Stomach (tissue), 9 donors: ENCODE results near the gene CHIC2. TPM values are rescaled to one million over a fixed set of nuclear protein-coding genes. Genes with fewer than 3 reads are reported as not detected.

Source experiments
- DNase-seq, 2 donors: peaks; one replicate each; pipeline versions ENCODE4 v3.0.0 to v3.0.0-alpha.2; 2013 to 2019
- H3K27ac ChIP-seq, 5 donors: fragments of 200-600 bp in 4 of 5; sonication (generic) in 4 of 5; one replicate each; pipeline ENCODE4 v1.5.1; 2013 to 2019; ENCODE audit warnings: mild to moderate bottlenecking in 1 of 5, moderate library complexity in 1 of 5
- H3K27me3 ChIP-seq, 3 donors: fragments of 200-600 bp; sonication (generic); one replicate each; pipeline ENCODE4 v1.5.1; 2017 to 2019; ENCODE audit warnings: mixed run types in 1 of 3
- H3K36me3 ChIP-seq, 4 donors: fragments of 200-600 bp; sonication (generic); 1 replicate in 3 of 4; 2 replicates in 1 of 4; pipeline ENCODE4 v1.5.1; 2016 to 2019
- H3K4me1 ChIP-seq, 4 donors: fragments of 200-600 bp; sonication (generic); one replicate each; pipeline ENCODE4 v1.5.1; 2016 to 2019
- H3K4me3 ChIP-seq, 4 donors: fragments of 200-600 bp; sonication (generic) in 3 of 4; one replicate each; pipeline ENCODE4 v1.5.1; 2016 to 2019; ENCODE audit warnings: mild to moderate bottlenecking in 1 of 4
- H3K9me3 ChIP-seq, 4 donors: fragments of 200-600 bp; sonication (generic); one replicate each; pipeline ENCODE4 v1.5.1; 2016 to 2019
- EP300 ChIP-seq: sonication (generic); formaldehyde crosslinking; IDR thresholded peaks from one replicate; pipeline ENCODE4 v1.6.1; 2017; ENCODE audit warnings: antibody characterized with exemption
- POLR2A ChIP-seq, 4 donors: fragments of 450-650 bp; IDR thresholded peaks; one replicate each; pipeline ENCODE4 v1.6.1; 2016; ENCODE audit warnings: antibody characterized with exemption in 4 of 4, control low read depth in 2 of 4, mild to moderate bottlenecking in 1 of 4, moderate library complexity in 1 of 4
- POLR2AphosphoS5 ChIP-seq, 3 donors: sonication (generic); formaldehyde crosslinking; IDR thresholded peaks; one replicate each; pipeline ENCODE4 v1.6.1; 2016; ENCODE audit warnings: antibody characterized with exemption in 3 of 3
- WGBS, 5 donors: extraction: QIAGEN DNeasy Blood & Tissue Kit in 3 of 5; methylation state at CpG; one replicate each; pipeline versions ENCODE4 v1.1.5 to v1.1.7; 2013 to 2018; 5-methylcytosine and 5-hydroxymethylcytosine counted together
- intact Hi-C: fragments of 100-400 bp; cut with DNase I; formaldehyde crosslinking; loops from one replicate; pipeline ENCODE4 v1.15.1; 2023; ENCODE audit warnings: low total_unique reads
- polyA plus RNA-seq, 3 donors: library from polyadenylated mRNA; stranded (reverse); fragments of 200-250 nt; gene quantifications; one replicate each; pipeline ENCODE4 v1.2.3, GENCODE V29; 2013
- total RNA-seq, 5 donors: library from RNA; depleted of rRNA; stranded (reverse); fragments of >200 nt; gene quantifications; one replicate each; pipeline versions ENCODE4 v1.1.0 to v1.2.3, GENCODE V29; 2014 to 2016
- TF ChIP-seq, protein P1 (sequence below), 7 experiments: fragments of 450-650 bp in 4 of 7; fragments of 200-600 bp in 3 of 7; sonication (generic) in 3 of 7; IDR thresholded peaks; one replicate each; pipeline ENCODE4 v1.5.1; 2016 to 2019; ENCODE audit warnings: antibody characterized with exemption in 7 of 7, control low read depth in 2 of 7, mild to moderate bottlenecking in 1 of 7
- donor health status: healthy with polysubstance abuse.
- donor health status: Bipolar disorder and iron deficiency.
- donor health status: healthy.

Gene CHIC2
- total and polyA plus RNA-seq, 8 donors: 9.8 to 128 (median 27.2) TPM

GRCh38 chr4:54095110-54095825, 30.9 kb upstream of the CHIC2 start:
- TF ChIP-seq POLR2AphosphoS5 (IDR thresholded peaks at IDR 0.05) (no peak), POLR2A (IDR thresholded peaks at IDR 0.05) (no peak), EP300 (no peak)
- TF ChIP-seq, protein P1, sequence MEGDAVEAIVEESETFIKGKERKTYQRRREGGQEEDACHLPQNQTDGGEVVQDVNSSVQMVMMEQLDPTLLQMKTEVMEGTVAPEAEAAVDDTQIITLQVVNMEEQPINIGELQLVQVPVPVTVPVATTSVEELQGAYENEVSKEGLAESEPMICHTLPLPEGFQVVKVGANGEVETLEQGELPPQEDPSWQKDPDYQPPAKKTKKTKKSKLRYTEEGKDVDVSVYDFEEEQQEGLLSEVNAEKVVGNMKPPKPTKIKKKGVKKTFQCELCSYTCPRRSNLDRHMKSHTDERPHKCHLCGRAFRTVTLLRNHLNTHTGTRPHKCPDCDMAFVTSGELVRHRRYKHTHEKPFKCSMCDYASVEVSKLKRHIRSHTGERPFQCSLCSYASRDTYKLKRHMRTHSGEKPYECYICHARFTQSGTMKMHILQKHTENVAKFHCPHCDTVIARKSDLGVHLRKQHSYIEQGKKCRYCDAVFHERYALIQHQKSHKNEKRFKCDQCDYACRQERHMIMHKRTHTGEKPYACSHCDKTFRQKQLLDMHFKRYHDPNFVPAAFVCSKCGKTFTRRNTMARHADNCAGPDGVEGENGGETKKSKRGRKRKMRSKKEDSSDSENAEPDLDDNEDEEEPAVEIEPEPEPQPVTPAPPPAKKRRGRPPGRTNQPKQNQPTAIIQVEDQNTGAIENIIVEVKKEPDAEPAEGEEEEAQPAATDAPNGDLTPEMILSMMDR (IDR thresholded peaks at IDR 0.05): no peak
- DNase-seq: no peak
- no peak overlapping the region for H3K27ac ChIP-seq
- peaks cover 28 to 52% (median 39%) of the 10 kb centered on the region in 4 donors for H3K4me1 ChIP-seq
- no peaks in the 10 kb centered on the region for H3K36me3 ChIP-seq
- no peak overlapping the region for H3K4me3 ChIP-seq
- no peaks in the 10 kb centered on the region for H3K9me3 ChIP-seq
- 19 to 30% (median 25%) methylated on average over 19 of the region's 19 CpGs for WGBS, 5 donors
- H3K27me3 ChIP-seq: peaks cover 36 to 100% (median 87%) of the 10 kb centered on the region in 3 donors
- intact Hi-C loops: no loop called here

GRCh38 chr4:54094451-54094850, 30.0 kb upstream of the CHIC2 start:
- TF ChIP-seq, protein P1 (IDR thresholded peaks at IDR 0.05): no peak
- TF ChIP-seq POLR2AphosphoS5 (IDR thresholded peaks at IDR 0.05) (no peak), POLR2A (IDR thresholded peaks at IDR 0.05) (no peak), EP300 (no peak)
- H3K9me3 ChIP-seq: no peaks in the 10 kb centered on the region
- intact Hi-C loops: no loop called here
- DNase-seq: no peak
- H3K4me1 ChIP-seq: peaks cover 20 to 44% (median 31%) of the 10 kb centered on the region in 4 donors
- no peak overlapping the region for H3K27ac ChIP-seq
- no peak overlapping the region for H3K4me3 ChIP-seq
- 38 to 63% (median 48%) methylated on average over 6 of the region's 6 CpGs for WGBS, 5 donors
- H3K36me3 ChIP-seq: no peaks in the 10 kb centered on the region
- H3K27me3 ChIP-seq: peaks cover 27 to 92% (median 79%) of the 10 kb centered on the region in 3 donors

DNA sequence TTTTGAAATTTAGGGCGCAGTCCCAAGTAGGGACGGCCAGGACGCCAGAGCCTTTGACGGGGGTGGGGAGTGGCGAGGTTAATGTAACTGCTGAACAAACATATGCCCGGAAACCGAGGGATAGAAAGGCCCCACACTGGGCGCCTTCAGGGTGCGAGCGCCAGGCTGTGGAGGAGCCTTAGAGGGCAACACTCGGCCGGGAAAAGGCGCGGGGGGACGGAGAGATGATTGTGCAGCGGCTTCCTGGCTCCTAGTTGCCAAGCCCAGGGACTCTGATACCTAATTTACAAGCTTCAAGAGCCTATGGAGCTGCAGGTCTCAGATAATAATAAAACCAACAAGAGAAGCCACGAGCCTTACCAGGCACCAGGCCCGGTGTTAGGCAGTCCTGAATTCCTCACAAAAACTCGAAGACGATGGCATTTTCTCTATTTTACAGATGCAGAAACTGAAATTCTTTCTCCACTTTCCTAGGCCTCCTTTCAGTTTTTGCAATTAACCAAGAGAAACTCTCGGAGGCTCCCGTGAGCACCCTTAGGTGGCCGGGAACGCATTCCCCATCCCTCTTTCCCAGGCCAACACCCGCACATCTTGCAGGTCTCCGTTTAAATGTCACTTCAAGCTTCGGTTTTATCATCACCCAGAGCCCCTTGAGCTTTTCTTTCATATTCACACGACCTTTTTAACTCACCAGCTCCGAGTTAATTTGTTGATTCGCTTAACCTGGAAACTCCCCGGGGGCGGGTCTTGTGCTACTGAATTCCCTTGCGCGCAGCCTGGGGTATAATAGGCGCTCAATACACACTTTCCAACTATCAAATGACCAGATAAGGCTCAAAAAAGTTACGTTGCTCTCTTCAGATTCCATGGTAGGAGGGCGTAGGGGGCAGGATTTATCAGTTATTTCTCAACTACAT, 29.2 kb upstream of the CHIC2 start:
- TF ChIP-seq POLR2A (IDR thresholded peaks at IDR 0.05): no peak
- TF ChIP-seq, protein P1 (IDR thresholded peaks at IDR 0.05): no peak
- no peak for TF ChIP-seq EP300
- no peak for TF ChIP-seq POLR2AphosphoS5 (IDR thresholded peaks at IDR 0.05)
- no peaks in the 10 kb centered on the region for H3K36me3 ChIP-seq
- no peak overlapping the region for H3K4me3 ChIP-seq
- no peaks in the 10 kb centered on the region for H3K9me3 ChIP-seq
- 13 to 23% (median 22%) methylated on average over 37 of the region's 37 CpGs for WGBS, 5 donors
- no peak for DNase-seq
- peaks cover 19 to 83% (median 70%) of the 10 kb centered on the region in 3 donors for H3K27me3 ChIP-seq
- no peak overlapping the region for H3K27ac ChIP-seq
- H3K4me1 ChIP-seq: peaks cover 18 to 36% (median 27%) of the 10 kb centered on the region in 4 donors
- intact Hi-C loops: no loop called here
